ENCODE data around the gene ALDH9A1. TPM values are rescaled to one million over a fixed set of nuclear protein-coding genes. Genes with fewer than 3 reads are reported as not detected.

The ALDH9A1 gene
- total and polyA plus RNA-seq, 2 of the 8 experiments (the other 6 are each of a cell fraction or from before 2014, with no cell fraction given) = 57.6 to 63.8 TPM

DNA sequence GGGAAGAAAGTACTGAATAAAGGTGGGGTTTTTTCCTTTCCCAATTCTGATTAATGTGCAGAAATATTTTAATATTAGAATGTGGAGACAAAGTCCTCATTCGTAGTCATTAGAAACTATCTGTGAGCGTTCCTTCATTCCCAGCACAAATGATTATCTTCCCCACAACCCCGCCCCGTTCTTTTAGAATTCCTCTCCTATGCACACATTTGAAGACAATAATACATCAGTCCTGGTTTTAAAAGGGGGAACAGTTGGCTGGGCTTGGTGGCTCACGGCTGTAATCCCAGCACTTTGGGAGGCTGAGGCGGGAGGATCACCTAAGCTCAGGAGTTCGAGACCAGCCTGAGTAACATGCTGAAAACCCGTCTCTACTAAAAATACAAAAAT is 876 bp downstream of the ALDH9A1 start (continued):
- TF ChIP-seq SIN3A (conservative IDR thresholded peaks at IDR 0.05 in 1 of 2, IDR thresholded peaks at IDR 0.05 in 1 of 2; ENCODE audit: low read depth in 1 of 2, low read length in 2 of 2) = no peak
- no peak for TF ChIP-seq RAD21 (IDR thresholded peaks at IDR 0.05 in 1 of 2, conservative IDR thresholded peaks at IDR 0.05 in 1 of 2; ENCODE audit: low read depth in 2 of 2, low read length in 2 of 2)
- no peak for TF ChIP-seq BACH1 (IDR thresholded peaks at IDR 0.05; ENCODE audit: low read length)
- no peak for TF ChIP-seq RBBP5 (IDR thresholded peaks at IDR 0.05; ENCODE audit: borderline replicate concordance, low read depth, low read length)
- TF ChIP-seq CTBP2 (IDR thresholded peaks at IDR 0.05; ENCODE audit: borderline replicate concordance, insufficient read depth, insufficient read length, low read length) = no peak

Measured in H1 (cell line).